CD4-positive, alpha-beta memory T cell (primary cell): ENCODE data around the gene FAM167B. TPM values are rescaled to one million over a fixed set of nuclear protein-coding genes. Genes with fewer than 3 reads are reported as not detected.
"Not testable (repeated sequence)": the region's sequence is repeated elsewhere in the genome, so short reads cannot be mapped to it uniquely, and the experiment has no call there.

Experiments used
- CTCF ChIA-PET: fragments of 350-600 bp; sonication (Branson Sonifier 250); formaldehyde crosslinking; loops from one replicate; lab custom pipeline; 2021; ENCODE audit warnings: inconsistent platforms; ENCODE audit not compliant: partially characterized antibody; lab: Charles Lee
- POLR2A ChIA-PET: fragments of 350-600 bp; sonication (Branson Sonifier 250); formaldehyde crosslinking; loops from one replicate; lab custom pipeline; 2021; ENCODE audit not compliant: partially characterized antibody; lab: Charles Lee
- DNase-seq, 5 donors: peaks; one replicate each; pipeline versions ENCODE4 v3.0.0 to v3.0.0-alpha.2; 2020 to 2022; ENCODE audit warnings: mixed read lengths in 1 of 5
- H3K27ac ChIP-seq: one replicate; pipeline ENCODE4 v1.7.0; 2013; ENCODE audit warnings: low read depth, low read length
- H3K27me3 ChIP-seq: 2 replicates; pipeline ENCODE4 v1.7.0; 2013; ENCODE audit warnings: mild to moderate bottlenecking, low read length, moderate library complexity; ENCODE audit not compliant: insufficient read depth
- H3K36me3 ChIP-seq: 2 replicates; pipeline ENCODE4 v1.7.0; 2013; ENCODE audit warnings: mild to moderate bottlenecking, low read length, moderate library complexity; ENCODE audit not compliant: insufficient read depth
- H3K4me1 ChIP-seq: 2 replicates; pipeline ENCODE4 v1.7.0; 2013; ENCODE audit warnings: mild to moderate bottlenecking, low read length, moderate library complexity; ENCODE audit not compliant: insufficient read depth
- H3K4me3 ChIP-seq, 2 donors: one replicate each; pipeline ENCODE4 v1.7.0; 2013; ENCODE audit warnings: low read length in 2 of 2, mild to moderate bottlenecking in 1 of 2
- H3K9me3 ChIP-seq, 2 donors: one replicate each; pipeline ENCODE4 v1.7.0; 2013; ENCODE audit warnings: low read length in 2 of 2, control low read depth in 1 of 2; ENCODE audit not compliant: control insufficient read depth in 1 of 2
- H3K27ac Mint-ChIP-seq, 7 donors: one replicate each; pipeline ENCODE4 v1.8.0; 2020 to 2021; ENCODE audit warnings: mixed read lengths in 7 of 7, mild to moderate bottlenecking in 6 of 7, inconsistent platforms in 3 of 7, moderate library complexity in 3 of 7
- H3K27me3 Mint-ChIP-seq, 2 donors: one replicate each; pipeline ENCODE4 v1.8.0; 2020 to 2021; ENCODE audit warnings: mixed read lengths in 2 of 2
- H3K36me3 Mint-ChIP-seq, 2 donors: one replicate each; pipeline ENCODE4 v1.8.0; 2020 to 2021; ENCODE audit warnings: mixed read lengths in 2 of 2, inconsistent platforms in 1 of 2, mild to moderate bottlenecking in 1 of 2
- H3K4me1 Mint-ChIP-seq, 4 donors: one replicate each; pipeline ENCODE4 v1.8.0; 2020 to 2021; ENCODE audit warnings: mixed read lengths in 4 of 4, mild to moderate bottlenecking in 1 of 4
- H3K4me3 Mint-ChIP-seq, 8 donors: one replicate each; pipeline ENCODE4 v1.8.0; 2020 to 2021; ENCODE audit warnings: mixed read lengths in 8 of 8, mild to moderate bottlenecking in 7 of 8, moderate library complexity in 6 of 8, inconsistent platforms in 3 of 8
- H3K9me3 Mint-ChIP-seq, 8 donors: one replicate each; pipeline ENCODE4 v1.8.0; 2020 to 2021; ENCODE audit warnings: mixed read lengths in 8 of 8, mild to moderate bottlenecking in 5 of 8, inconsistent platforms in 3 of 8, moderate library complexity in 1 of 8
- intact Hi-C: fragments of 100-400 bp; cut with micrococcal nuclease; formaldehyde crosslinking; loops from one replicate; pipeline ENCODE4 v1.15.1; 2023
- polyA plus RNA-seq, 2 donors: library from polyadenylated mRNA; unstranded; fragments of 300-500 nt; fragmentation: Illumina TruSeq; gene quantifications; one replicate each; pipeline ENCODE4 v1.2.3, GENCODE V29; 2021
- total RNA-seq, 2 experiments: library from RNA; stranded (reverse); gene quantifications; one replicate each; pipeline ENCODE4 v1.2.3, GENCODE V29; 2021

Gene FAM167B
- total and polyA plus RNA-seq, 4 experiments from 2014 or later, result 0.50 to 1.2 TPM; not detected in 2

DNA sequence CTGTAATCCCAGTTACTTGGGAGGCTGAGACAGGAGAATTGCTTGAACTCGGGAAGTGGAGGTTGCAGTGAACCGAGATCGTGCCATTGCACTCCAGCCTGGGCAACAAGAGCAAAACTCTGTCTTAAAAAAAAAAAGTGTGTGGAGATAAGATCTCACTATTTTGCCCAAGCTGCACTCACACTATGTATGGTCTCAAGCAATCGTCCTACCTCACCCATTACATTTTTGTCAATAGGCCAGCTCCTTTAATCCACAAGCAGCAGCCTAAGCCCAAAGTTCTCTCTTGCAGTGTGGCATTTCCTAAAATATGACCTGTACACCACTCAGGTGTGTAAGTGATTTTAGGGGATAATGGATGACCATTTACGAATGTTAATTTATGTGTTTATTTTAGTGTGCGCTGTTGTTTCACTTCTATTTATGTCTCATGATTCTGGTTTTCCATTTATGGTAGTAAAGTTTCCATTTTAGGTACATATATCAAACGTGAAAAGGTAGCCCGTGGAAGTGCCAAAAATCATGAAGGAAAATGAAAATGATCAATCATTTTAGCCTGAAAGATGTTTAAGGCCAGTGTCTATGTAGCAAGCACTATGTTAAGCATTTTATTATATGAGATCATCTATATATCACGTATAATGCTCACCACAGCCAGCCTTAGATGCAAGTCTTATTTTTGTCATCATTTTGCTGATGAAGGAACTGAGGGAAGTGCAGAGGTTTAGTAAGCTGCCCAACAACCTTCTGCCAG lies 9.6 kb downstream of the FAM167B start:
- peak in 1 of 5 donors; percentile 28 for DNase-seq
- peaks cover 30 to 73% (median 43%) of the 10 kb centered on the region in 4 donors for H3K4me1 Mint-ChIP-seq
- H3K9me3 Mint-ChIP-seq, result no peaks in the 10 kb centered on the region
- peak overlapping the region; percentile 91 to 98 (median 94) for H3K27ac Mint-ChIP-seq
- CTCF ChIA-PET, result interaction anchor here (2.2 to 10.0 kb wide), 4 partner anchors 8 to 66 kb away, joined by 5 to 151 read pairs (median 55); partner anchors contain the start of genes FAM167B and LCK
- peak overlapping the region; percentile 80 to 91 (median 88) for H3K4me3 Mint-ChIP-seq
- POLR2A ChIA-PET, result interaction anchor here (0.6 to 26.9 kb wide), 11 partner anchors 3 to 138 kb away, joined by 3 to 819 read pairs (median 96); partner anchors contain the start of genes BSDC1, FAM167B, HDAC1 and IQCC
- no peaks in the 10 kb centered on the region for H3K27me3 Mint-ChIP-seq
- H3K9me3 ChIP-seq, result no peaks in the 10 kb centered on the region
- intact Hi-C loops, result no loop called here
- peaks cover 54% of the 10 kb centered on the region for H3K4me1 ChIP-seq
- H3K36me3 ChIP-seq, result no peaks in the 10 kb centered on the region
- no peaks in the 10 kb centered on the region for H3K27me3 ChIP-seq
- H3K27ac ChIP-seq, result peak overlapping the region; percentile 58
- peaks cover 42 to 50% of the 10 kb centered on the region in 2 donors for H3K36me3 Mint-ChIP-seq
- peak overlapping the region in 1 of 2 donors; percentile 95 for H3K4me3 ChIP-seq

DNA sequence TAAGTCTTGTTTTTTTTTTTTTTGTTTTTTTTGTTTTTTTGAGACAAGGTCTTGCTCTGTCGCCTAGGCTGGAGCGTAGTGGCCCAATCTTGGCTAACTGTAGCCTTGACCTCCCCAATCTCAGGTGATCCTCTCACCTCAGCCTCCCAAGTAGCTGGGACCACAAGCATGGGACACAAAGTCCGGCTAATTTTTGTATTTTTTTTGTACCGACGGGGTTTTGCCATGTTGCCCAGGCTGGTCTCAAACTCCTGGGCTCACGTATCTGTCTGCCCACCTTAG lies 10.1 kb downstream of the FAM167B start:
- H3K4me1 Mint-ChIP-seq, result peaks cover 30 to 68% (median 43%) of the 10 kb centered on the region in 4 donors
- no peaks in the 10 kb centered on the region for H3K36me3 ChIP-seq
- peaks cover 37 to 45% of the 10 kb centered on the region in 2 donors for H3K36me3 Mint-ChIP-seq
- no peaks in the 10 kb centered on the region for H3K27me3 Mint-ChIP-seq
- ChIA-PET CTCF (interaction anchor here (1.1 to 10.0 kb wide), 4 partner anchors 8 to 41 kb away, joined by 3 to 151 read pairs (median 55); partner anchors contain the start of genes FAM167B and LCK), POLR2A (interaction anchor here (0.8 to 26.9 kb wide), 6 partner anchors 3 to 79 kb away, joined by 3 to 819 read pairs (median 212); partner anchors contain the start of genes FAM167B, HDAC1, LCK and MARCKSL1)
- peak overlapping the region in 1 of 2 donors; percentile 95 for H3K4me3 ChIP-seq
- peak overlapping the region; percentile 58 for H3K27ac ChIP-seq
- no peaks in the 10 kb centered on the region for H3K27me3 ChIP-seq
- intact Hi-C loops, result no loop called here
- H3K9me3 Mint-ChIP-seq, result no peaks in the 10 kb centered on the region
- H3K9me3 ChIP-seq, result no peaks in the 10 kb centered on the region
- no peak for DNase-seq
- H3K4me3 Mint-ChIP-seq, result peak overlapping the region; percentile 64 to 91 (median 86)
- H3K4me1 ChIP-seq, result peaks cover 59% of the 10 kb centered on the region
- H3K27ac Mint-ChIP-seq, result peak overlapping the region; percentile 57 to 98 (median 93)

DNA sequence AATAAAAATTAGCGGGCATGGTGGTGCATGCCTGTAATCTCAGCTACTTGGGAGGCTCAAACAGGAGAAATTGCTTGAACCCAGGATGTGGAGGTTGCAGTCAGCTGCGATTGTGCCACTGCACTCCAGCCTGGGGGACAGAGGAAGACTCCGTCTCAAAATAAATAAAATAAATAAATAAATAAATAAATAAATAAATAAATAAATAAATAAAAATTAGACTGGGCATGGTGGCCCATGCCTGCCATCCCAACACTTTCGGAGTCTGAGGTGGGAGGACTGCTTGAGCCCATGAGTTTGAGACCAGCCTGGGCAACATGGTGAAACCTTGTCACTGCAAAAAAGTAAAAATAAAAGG lies 16.2 kb downstream of the FAM167B start:
- H3K36me3 Mint-ChIP-seq, result peaks cover 23 to 33% of the 10 kb centered on the region in 2 donors
- H3K9me3 Mint-ChIP-seq, H3K36me3 ChIP-seq, H3K27me3 Mint-ChIP-seq, H3K27me3 ChIP-seq, intact Hi-C loops, DNase-seq, H3K4me3 ChIP-seq, H3K9me3 ChIP-seq: not testable (repeated sequence)
- peak overlapping the region in 5 of 7 donors; percentile 83 to 96 (median 86) for H3K27ac Mint-ChIP-seq
- H3K4me1 ChIP-seq, result peaks cover 82% of the 10 kb centered on the region
- H3K27ac ChIP-seq, result peak overlapping the region; percentile 42
- H3K4me1 Mint-ChIP-seq, result peaks cover 35 to 65% (median 49%) of the 10 kb centered on the region in 4 donors
- H3K4me3 Mint-ChIP-seq, result peak overlapping the region in 5 of 8 donors; percentile 39 to 78 (median 75)
- ChIA-PET CTCF (interaction anchor here (8.5 kb wide), 1 partner anchor 14 kb away, joined by 90 read pairs; the partner anchor contains the start of genes FAM167B and LCK), POLR2A (interaction anchor here (1.0 to 26.9 kb wide), 5 partner anchors 3 to 83 kb away, joined by 3 to 819 read pairs (median 3); partner anchors contain the start of genes FAM167B, HDAC1 and LCK)

DNA sequence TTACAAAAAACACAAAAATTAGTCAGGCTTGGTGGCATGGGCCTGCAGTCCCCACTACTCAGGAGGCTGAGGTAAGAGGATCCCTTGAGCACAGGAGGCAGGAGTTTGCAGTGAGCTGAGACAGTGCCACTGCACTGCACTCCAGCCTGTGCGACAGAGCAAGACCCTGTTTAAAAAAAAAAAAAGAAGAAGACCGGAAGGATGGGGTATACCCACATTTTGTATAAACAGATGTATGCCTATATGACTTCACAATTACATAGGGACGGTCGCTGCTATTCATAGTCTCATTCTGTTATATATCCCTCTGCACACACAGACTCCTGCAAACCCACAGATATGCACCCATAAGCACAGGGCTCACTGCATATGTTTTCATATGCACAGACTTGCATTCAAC lies 16.7 kb downstream of the FAM167B start:
- H3K4me3 ChIP-seq, result peak overlapping the region in 1 of 2 donors; percentile 8
- H3K27ac ChIP-seq, result peak overlapping the region; percentile 42
- peak in 4 of 5 donors; percentile 31 to 62 (median 46) for DNase-seq
- intact Hi-C loops, result loop anchor here (1.0 kb wide), 1 partner anchor 9 kb away; no protein-coding TSS in a partner anchor
- ChIA-PET POLR2A (interaction anchor here (1.0 to 25.8 kb wide), 5 partner anchors 14 to 58 kb away, joined by 3 to 819 read pairs (median 3); partner anchors contain the start of genes FAM167B, HDAC1 and LCK), CTCF (interaction anchor here (6.6 kb wide), 1 partner anchor 14 kb away, joined by 55 read pairs; the partner anchor contains the start of gene LCK)
- no peaks in the 10 kb centered on the region for H3K9me3 ChIP-seq
- no peaks in the 10 kb centered on the region for H3K27me3 Mint-ChIP-seq
- peaks cover 23 to 32% of the 10 kb centered on the region in 2 donors for H3K36me3 Mint-ChIP-seq
- H3K4me3 Mint-ChIP-seq, result peak overlapping the region in 7 of 8 donors; percentile 58 to 87 (median 77)
- peak overlapping the region; percentile 83 to 96 (median 89) for H3K27ac Mint-ChIP-seq
- peaks cover 0 to 2% (median 0%) of the 10 kb centered on the region in 8 donors for H3K9me3 Mint-ChIP-seq
- no peaks in the 10 kb centered on the region for H3K27me3 ChIP-seq
- peaks cover 76% of the 10 kb centered on the region for H3K4me1 ChIP-seq
- H3K4me1 Mint-ChIP-seq, result peaks cover 35 to 64% (median 47%) of the 10 kb centered on the region in 4 donors
- H3K36me3 ChIP-seq, result peaks cover 9% of the 10 kb centered on the region

DNA sequence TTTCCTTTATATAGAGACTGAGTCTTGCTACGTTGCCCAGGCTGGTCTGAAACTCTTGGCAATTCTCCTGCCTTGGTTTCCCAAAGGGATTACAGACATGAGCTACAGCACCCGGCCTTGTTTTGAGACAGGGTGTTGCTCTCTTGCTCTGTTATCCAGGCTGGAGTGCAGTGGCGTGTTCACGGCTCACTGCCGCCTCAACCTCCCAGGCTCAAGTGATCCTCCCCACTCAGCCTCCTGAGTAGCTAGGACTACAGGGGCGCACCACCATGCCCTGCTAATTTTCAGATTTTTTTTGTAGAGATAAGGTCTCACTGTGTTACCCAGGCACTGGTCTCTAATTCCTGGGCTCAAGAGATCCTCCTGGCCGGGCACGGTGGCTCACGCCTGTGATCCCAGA lies 18.8 kb downstream of the FAM167B start:
- Mint-ChIP-seq H3K9me3 (peaks cover 0 to 2% (median 0%) of the 10 kb centered on the region in 8 donors), H3K36me3 (peaks cover 16 to 28% of the 10 kb centered on the region in 2 donors), H3K4me3 (peak overlapping the region in 7 of 8 donors; percentile 27 to 86 (median 61)), H3K4me1 (peaks cover 31 to 60% (median 45%) of the 10 kb centered on the region in 4 donors), H3K27me3 (no peaks in the 10 kb centered on the region), H3K27ac (peak overlapping the region; percentile 84 to 96 (median 88))
- intact Hi-C loops, result no loop called here
- Histone ChIP-seq H3K27me3 (no peaks in the 10 kb centered on the region), H3K4me1 (peaks cover 80% of the 10 kb centered on the region), H3K4me3 (no peak overlapping the region), H3K27ac (peak overlapping the region; percentile 42), H3K9me3 (no peaks in the 10 kb centered on the region), H3K36me3 (peaks cover 9% of the 10 kb centered on the region)
- ChIA-PET CTCF (interaction anchor here (0.7 to 6.6 kb wide), 7 partner anchors 8 to 66 kb away, joined by 3 to 55 read pairs (median 4); partner anchors contain the start of genes CCDC28B and LCK), POLR2A (interaction anchor here (0.8 to 25.8 kb wide), 6 partner anchors 9 to 85 kb away, joined by 3 to 819 read pairs (median 6); partner anchors contain the start of genes FAM167B, HDAC1 and LCK)
- no peak for DNase-seq

DNA sequence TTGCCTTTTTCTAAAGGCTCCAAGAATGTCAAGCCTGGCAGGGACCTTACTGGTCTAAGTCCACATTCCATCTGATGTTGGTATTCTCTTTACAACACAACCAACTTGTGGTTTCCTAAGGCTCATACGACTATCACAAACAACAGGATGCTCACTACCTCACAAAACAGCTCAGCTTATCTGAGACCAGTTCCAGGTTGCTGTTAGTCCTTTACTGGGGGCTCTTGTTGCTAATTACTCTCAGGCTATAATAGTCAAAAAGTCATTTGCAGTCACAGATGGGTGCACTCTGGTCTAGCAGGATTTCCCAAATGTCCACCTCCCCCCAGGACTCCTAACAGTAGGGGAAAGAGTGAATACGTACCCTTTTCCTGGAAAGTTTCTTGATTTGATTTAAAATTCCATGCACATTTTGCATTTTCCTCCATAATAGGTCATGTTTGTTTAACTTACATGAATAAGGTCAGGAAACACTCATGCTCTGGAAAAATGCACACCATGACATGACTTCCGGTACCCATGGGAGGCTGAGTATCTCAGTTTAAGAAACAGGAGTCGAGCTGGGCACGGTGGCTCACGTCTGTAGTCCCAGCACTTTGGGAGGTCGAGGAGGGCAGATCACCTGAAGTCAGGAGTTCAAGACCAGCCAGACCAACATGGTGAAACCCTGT lies 20.0 kb downstream of the FAM167B start:
- ChIA-PET POLR2A (interaction anchor here (0.9 to 25.8 kb wide), 5 partner anchors 13 to 70 kb away, joined by 4 to 819 read pairs (median 5); partner anchors contain the start of genes FAM167B, HDAC1, LCK and MARCKSL1), CTCF (interaction anchor here (0.7 to 6.6 kb wide), 7 partner anchors 9 to 55 kb away, joined by 3 to 55 read pairs (median 4); partner anchors contain the start of gene LCK)
- Mint-ChIP-seq H3K4me1 (peaks cover 42 to 71% (median 54%) of the 10 kb centered on the region in 4 donors), H3K4me3 (peak overlapping the region; percentile 74 to 92 (median 85)), H3K36me3 (peaks cover 16 to 37% of the 10 kb centered on the region in 2 donors), H3K27me3 (no peaks in the 10 kb centered on the region), H3K27ac (peak overlapping the region; percentile 82 to 99 (median 98)), H3K9me3 (peaks cover 0 to 2% (median 0%) of the 10 kb centered on the region in 8 donors)
- Histone ChIP-seq H3K36me3 (peaks cover 16% of the 10 kb centered on the region), H3K27me3 (no peaks in the 10 kb centered on the region), H3K4me3 (no peak overlapping the region), H3K9me3 (no peaks in the 10 kb centered on the region), H3K4me1 (peaks cover 82% of the 10 kb centered on the region), H3K27ac (peak overlapping the region; percentile 42)
- DNase-seq, result peak in 3 of 5 donors; percentile 37 to 50 (median 48)
- intact Hi-C loops, result no loop called here
